Measurements from ENCODE around the gene ADAMTS19.

ADAMTS19 gene

GRCh38 chr5:129689045-129689444, 228.9 kb downstream of the ADAMTS19 start:
- no peak for DNase-seq

- DNase-seq, result no peak
These were observed 231.1 kb downstream of the ADAMTS19 start for GRCh38 chr5:129691220-129691619.

- DNase-seq, result no peak
These were observed 236.5 kb downstream of the ADAMTS19 start for GRCh38 chr5:129696636-129697035.

- DNase-seq, result no peak
These were observed 238.6 kb downstream of the ADAMTS19 start for GRCh38 chr5:129698661-129699060.

- no peak for DNase-seq
These were observed 256.1 kb downstream of the ADAMTS19 start for GRCh38 chr5:129716235-129716634.

GRCh38 chr5:129716651-129717050, 256.6 kb downstream of the ADAMTS19 start:
- DNase-seq, result no peak

- no peak for DNase-seq
These were observed 257.7 kb downstream of the ADAMTS19 start for GRCh38 chr5:129717751-129718310.

- DNase-seq, result no peak
These were observed 258.5 kb downstream of the ADAMTS19 start for GRCh38 chr5:129718471-129719090.

- no peak for DNase-seq
These were observed 264.1 kb downstream of the ADAMTS19 start for GRCh38 chr5:129724222-129724621.

- no peak for DNase-seq
These were observed 264.5 kb downstream of the ADAMTS19 start for GRCh38 chr5:129724647-129725046.

GRCh38 chr5:129739773-129740172, 279.7 kb downstream of the ADAMTS19 start:
- no peak for DNase-seq

- no peak for DNase-seq
These were observed 283.6 kb downstream of the ADAMTS19 start for GRCh38 chr5:129743541-129744187.

GRCh38 chr5:129745997-129746396, 285.9 kb downstream of the ADAMTS19 start:
- DNase-seq, result no peak

- DNase-seq, result no peak
These were observed 286.8 kb downstream of the ADAMTS19 start for GRCh38 chr5:129746876-129747275.

GRCh38 chr5:129747572-129748407, 287.7 kb downstream of the ADAMTS19 start, which contains the start of gene MINAR2:
TSS of gene MINAR2 (plus strand) at chr5:129748094. CDS start at chr5:129748191, 97 bp downstream.
- DNase-seq, result no peak

GRCh38 chr5:129748913-129749880, 289.1 kb downstream of the ADAMTS19 start:
- DNase-seq, result no peak

- no peak for DNase-seq
These were observed 300.7 kb downstream of the ADAMTS19 start for GRCh38 chr5:129760636-129761325.

- DNase-seq, result no peak
These were observed 303.6 kb downstream of the ADAMTS19 start for GRCh38 chr5:129763651-129764050.

- DNase-seq, result no peak
These were observed 306.7 kb downstream of the ADAMTS19 start for GRCh38 chr5:129766798-129767197.

- DNase-seq, result peak; percentile 61
These were observed 307.9 kb downstream of the ADAMTS19 start for GRCh38 chr5:129767927-129768380.

- no peak for DNase-seq
These were observed 308.6 kb downstream of the ADAMTS19 start for GRCh38 chr5:129768735-129769134.
